Daoy (cell line): ENCODE data around the gene ZNF346. TPM values are rescaled to one million over a fixed set of nuclear protein-coding genes. Genes with fewer than 3 reads are reported as not detected.

Experiments used
- DNase-seq: peaks from one replicate; pipeline ENCODE4 v3.0.0-alpha.2; 2015; ENCODE audit warnings: low read depth
- total RNA-seq: library from RNA; depleted of rRNA; stranded (reverse); fragments of >200 nt; shearing (Covaris generic); gene quantifications from 2 replicates; pipeline ENCODE4 v1.2.3, GENCODE V29; 2014; rRNA removed

ZNF346 gene
- total RNA-seq, 1 experiment from 2014 or later, result 15.6 TPM

- no peak for DNase-seq
These were observed 95.0 kb downstream of the ZNF346 start for GRCh38 chr5:177117441-177118045.

GRCh38 chr5:177122566-177122965 is 100.1 kb downstream of the ZNF346 start:
- no peak for DNase-seq

- DNase-seq, result no peak
These were observed 101.4 kb downstream of the ZNF346 start for GRCh38 chr5:177123789-177124485.

- DNase-seq, result no peak
These were observed 102.0 kb downstream of the ZNF346 start for GRCh38 chr5:177124486-177124991.

GRCh38 chr5:177126771-177127170 is 104.3 kb downstream of the ZNF346 start:
- no peak for DNase-seq

- DNase-seq, result no peak
These were observed 106.1 kb downstream of the ZNF346 start for GRCh38 chr5:177128551-177128981.

GRCh38 chr5:177130211-177131018 is 107.9 kb downstream of the ZNF346 start:
- DNase-seq, result no peak

Other genes with a start within 250 kb of the ZNF346 start
- 0.06 TPM in 2 replicates for gene UNC5A, start 212.1 kb upstream of the ZNF346 start, total RNA-seq
- not detected in 2 replicates for gene HK3, start 123.3 kb upstream of the ZNF346 start, total RNA-seq
- 34.5 and 39.7 TPM in 2 replicates for gene UIMC1, start 15.9 kb upstream of the ZNF346 start, total RNA-seq
- gene FGFR4, start 64.2 kb downstream of the ZNF346 start, total RNA-seq, result 0.57 and 0.97 TPM in 2 replicates
- 25.4 and 45.7 TPM in 2 replicates for gene NSD1, start 111.1 kb downstream of the ZNF346 start, total RNA-seq